Psoas muscle (tissue), 8 donors: ENCODE measurements around the gene MARCO. TPM values are rescaled to one million over a fixed set of nuclear protein-coding genes. Genes with fewer than 3 reads are reported as not detected.
A peak's percentile ranks its signal among the peaks of the same experiment; 100 is the strongest.

ENCODE experiments used
- ATAC-seq, 4 donors: fragments of 200-7000 bp; cut with Tn5 transposase; one replicate each; pipeline ENCODE4 v1.9.1; 2020; ENCODE audit warnings: moderate library complexity in 3 of 4, mild to moderate bottlenecking in 2 of 4
- DNase-seq, 2 donors: peaks; one replicate each; pipeline ENCODE4 v3.0.0-alpha.2; 2020
- H3K27ac ChIP-seq: fragments of 200-600 bp; one replicate; pipeline ENCODE4 v1.8.0; 2022
- H3K27me3 ChIP-seq, 3 donors: fragments of 200-600 bp in 1 of 3; one replicate each; pipeline versions ENCODE4 v1.6.1 to v1.8.0; 2013 to 2022; ENCODE audit warnings: low read length in 2 of 3, mild to moderate bottlenecking in 2 of 3, moderate library complexity in 1 of 3; ENCODE audit not compliant: insufficient read depth in 3 of 3
- H3K36me3 ChIP-seq, 2 donors: fragments of 200-600 bp in 1 of 2; one replicate each; pipeline versions ENCODE4 v1.6.1 to v1.8.0; 2013 to 2022; ENCODE audit warnings: low read depth in 1 of 2, mild to moderate bottlenecking in 1 of 2, moderate library complexity in 1 of 2; ENCODE audit not compliant: insufficient read depth in 1 of 2
- H3K4me1 ChIP-seq: fragments of 200-600 bp; one replicate; pipeline ENCODE4 v1.8.0; 2022
- H3K4me3 ChIP-seq: fragments of 200-600 bp; one replicate; pipeline ENCODE4 v1.8.0; 2022; ENCODE audit warnings: mild to moderate bottlenecking
- H3K9me3 ChIP-seq: fragments of 200-600 bp; one replicate; pipeline ENCODE4 v1.8.0; 2022
- CTCF ChIP-seq: fragments of 200-600 bp; IDR thresholded peaks from one replicate; pipeline ENCODE4 v1.8.0; 2022; ENCODE audit warnings: antibody characterized with exemption
- WGBS, 3 donors: extraction: QIAGEN DNeasy Blood & Tissue Kit; methylation state at CpG; one replicate each; pipeline versions ENCODE4 v1.1.6 to v1.1.7; 2013; 5-methylcytosine and 5-hydroxymethylcytosine counted together
- intact Hi-C, 2 donors: fragments of 100-400 bp; cut with DNase I; formaldehyde crosslinking; loops; one replicate each; pipeline versions ENCODE4 v1.11.0 to v1.14.2; 2022
- polyA plus RNA-seq, 3 donors: library from polyadenylated mRNA; stranded (reverse); fragments of 200-250 nt; gene quantifications; one replicate each; pipeline ENCODE4 v1.2.3, GENCODE V29; 2013
- total RNA-seq, 4 donors: library from RNA; stranded (reverse); fragmentation: NEBNext Ultra II Directional in 2 of 4; extraction: Animal tissue kit (Norgen Biotek cat#: 25700) in 2 of 4; gene quantifications; one replicate each; pipeline versions ENCODE4 v1.2.1 to v1.2.4, GENCODE V29; 2021 to 2023
- donor health status: healthy with polysubstance abuse.
- donor health status: DM: no; HTN: no; CAD: no; lungs with moderate emphysema.
- donor health status: Bipolar disorder and iron deficiency.
- donor health status: healthy.
- donor health status: DM: yes; HTN: yes; CAD: no.
- donor health status: DM: no; HTN: no; CAD: no.
- donor health status: DM: no; HTN: no; CAD: no.
- donor health status: DM: yes; HTN: yes; CAD: no.

MARCO gene
- total and polyA plus RNA-seq, 7 donors = 0.18 to 6.1 (median 2.6) TPM

GRCh38 chr2:118913803-118914645 lies 28.0 kb upstream of the MARCO start:
- intact Hi-C loops = no loop called here
- Histone ChIP-seq H3K4me3 (no peak overlapping the region), H3K27ac (peak overlapping the region; percentile 10), H3K27me3 (no peaks in the 10 kb centered on the region), H3K36me3 (no peaks in the 10 kb centered on the region), H3K9me3 (no peaks in the 10 kb centered on the region), H3K4me1 (peaks cover 4% of the 10 kb centered on the region)
- TF ChIP-seq CTCF = no peak
- WGBS, 3 donors = 70 to 73% (median 71%) methylated on average over 3 of the region's 3 CpGs
- DNase-seq = no peak
- peak; percentile 71 to 94 (median 86) for ATAC-seq

GRCh38 chr2:118914721-118915453 lies 27.1 kb upstream of the MARCO start:
- H3K4me1 ChIP-seq = peaks cover 4% of the 10 kb centered on the region
- intact Hi-C loops = no loop called here
- H3K27ac ChIP-seq = peak overlapping the region; percentile 10
- no peak for TF ChIP-seq CTCF
- H3K9me3 ChIP-seq = no peaks in the 10 kb centered on the region
- 70 to 79% (median 77%) methylated on average over 9 of the region's 9 CpGs for WGBS, 3 donors
- no peak for DNase-seq
- ATAC-seq = no peak
- H3K4me3 ChIP-seq = no peak overlapping the region
- no peaks in the 10 kb centered on the region for H3K36me3 ChIP-seq
- H3K27me3 ChIP-seq = no peaks in the 10 kb centered on the region

GRCh38 chr2:118918017-118918416 lies 24.0 kb upstream of the MARCO start:
- peaks cover 4% of the 10 kb centered on the region for H3K4me1 ChIP-seq
- H3K27me3 ChIP-seq = no peaks in the 10 kb centered on the region
- H3K27ac ChIP-seq = no peak overlapping the region
- no peak for TF ChIP-seq CTCF
- ATAC-seq (no peak), DNase-seq (no peak)
- 38 to 46% (median 44%) methylated on average over 1 of the region's 1 CpG for WGBS, 3 donors
- no peaks in the 10 kb centered on the region for H3K9me3 ChIP-seq
- no peaks in the 10 kb centered on the region for H3K36me3 ChIP-seq
- intact Hi-C loops = no loop called here
- no peak overlapping the region for H3K4me3 ChIP-seq

GRCh38 chr2:118921646-118922045 lies 20.3 kb upstream of the MARCO start:
- intact Hi-C loops = no loop called here
- Histone ChIP-seq H3K4me3 (no peak overlapping the region), H3K4me1 (no peaks in the 10 kb centered on the region), H3K9me3 (no peaks in the 10 kb centered on the region), H3K27me3 (peaks cover 0 to 6% (median 0%) of the 10 kb centered on the region in 3 donors), H3K36me3 (no peaks in the 10 kb centered on the region), H3K27ac (no peak overlapping the region)
- ATAC-seq = no peak
- WGBS, 3 donors = 74 to 75% (median 75%) methylated on average over 7 of the region's 7 CpGs
- no peak for DNase-seq
- no peak for TF ChIP-seq CTCF
